MM.1S (cell line): ENCODE measurements around the gene OPRD1.
"Not testable (repeated sequence)": the region's sequence is repeated elsewhere in the genome, so short reads cannot be mapped to it uniquely, and the experiment has no call there.

Source experiments
- DNase-seq: peaks from one replicate; pipeline ENCODE4 v3.0.0-alpha.2; 2015
- H2AFZ ChIP-seq: fragments of 300-600 bp; sonication (generic); 2 replicates; pipeline ENCODE4 v1.6.0; 2016; ENCODE audit warnings: antibody characterized with exemption, low read length
- H3F3A ChIP-seq: fragments of 300-600 bp; sonication (generic); 2 replicates; pipeline ENCODE4 v1.6.1; 2016; ENCODE audit warnings: mild to moderate bottlenecking, antibody characterized with exemption, low read length, moderate library complexity, mixed read lengths; ENCODE audit not compliant: insufficient read depth
- H3K27ac ChIP-seq: fragments of 300-600 bp; sonication (generic); 2 replicates; pipeline ENCODE4 v1.5.1; 2016; ENCODE audit warnings: mild to moderate bottlenecking, low read length
- H3K27me3 ChIP-seq: fragments of 300-600 bp; sonication (generic); replicated peaks from 2 replicates; pipeline ENCODE4 v1.6.0; 2016; ENCODE audit warnings: low read length; ENCODE audit not compliant: insufficient read depth
- H3K36me3 ChIP-seq: fragments of 300-600 bp; sonication (generic); replicated peaks from 2 replicates; pipeline ENCODE4 v1.6.1; 2016; ENCODE audit warnings: mild to moderate bottlenecking, low read length, mixed read lengths; ENCODE audit not compliant: insufficient read depth
- H3K4me1 ChIP-seq: fragments of 300-600 bp; sonication (generic); 2 replicates; pipeline ENCODE4 v1.6.1; 2016; ENCODE audit warnings: low read length, mixed read lengths
- H3K4me2 ChIP-seq: fragments of 300-600 bp; sonication (generic); 2 replicates; pipeline ENCODE4 v1.6.0; 2016; ENCODE audit warnings: low read depth, low read length
- H3K4me3 ChIP-seq: fragments of 300-600 bp; sonication (generic); 2 replicates; pipeline ENCODE4 v1.5.1; 2016; ENCODE audit warnings: low read length, mixed read lengths
- H3K79me2 ChIP-seq: fragments of 300-600 bp; sonication (generic); 2 replicates; pipeline ENCODE4 v1.6.1; 2016; ENCODE audit warnings: mixed run types, low read length, mixed read lengths
- H3K9ac ChIP-seq: fragments of 300-600 bp; sonication (generic); 2 replicates; pipeline ENCODE4 v1.6.1; 2016; ENCODE audit warnings: low read length, mixed read lengths
- H3K9me2 ChIP-seq: fragments of 300-600 bp; sonication (generic); replicated peaks from 2 replicates; pipeline ENCODE4 v1.6.1; 2016; ENCODE audit warnings: mild to moderate bottlenecking, low read length, mixed read lengths; ENCODE audit not compliant: insufficient read depth
- H3K9me3 ChIP-seq: fragments of 300-600 bp; sonication (generic); replicated peaks from 2 replicates; pipeline ENCODE4 v1.6.1; 2016; ENCODE audit warnings: mild to moderate bottlenecking, low read length, mixed read lengths; ENCODE audit not compliant: insufficient read depth
- H4K20me1 ChIP-seq: fragments of 300-600 bp; sonication (generic); 2 replicates; pipeline ENCODE4 v1.6.1; 2016; ENCODE audit warnings: mild to moderate bottlenecking, low read length, moderate library complexity, mixed read lengths; ENCODE audit not compliant: insufficient read depth
- CTCF ChIP-seq: fragments of 300-600 bp; sonication (generic); IDR thresholded peaks from 2 replicates; pipeline ENCODE4 v1.5.1; 2016; ENCODE audit warnings: antibody characterized with exemption, low read length, mixed read lengths
- EZH2 ChIP-seq: fragments of 300-600 bp; sonication (generic); optimal IDR thresholded peaks from 2 replicates; pipeline ENCODE3; 2017; ENCODE audit warnings: low read depth, mild to moderate bottlenecking, antibody characterized with exemption, low read length, mixed read lengths
- EZH2phosphoT487 ChIP-seq: fragments of 300-600 bp; sonication (generic); IDR thresholded peaks from 2 replicates; pipeline ENCODE4 v1.6.1; 2018; ENCODE audit warnings: antibody characterized with exemption, low read length

OPRD1 gene

GRCh38 chr1:28845786-28846543, 34.0 kb downstream of the OPRD1 start:
- Histone ChIP-seq H2AFZ (peak overlapping the region; percentile 80), H3K27ac (no peak overlapping the region)

GRCh38 chr1:28847207-28847606, 35.2 kb downstream of the OPRD1 start:
- not testable (repeated sequence) for H2AFZ ChIP-seq, H4K20me1 ChIP-seq, H3K27me3 ChIP-seq, H3K4me1 ChIP-seq, H3K27ac ChIP-seq, DNase-seq, H3K36me3 ChIP-seq, H3K9me2 ChIP-seq, H3F3A ChIP-seq, H3K4me3 ChIP-seq, H3K79me2 ChIP-seq, H3K9me3 ChIP-seq, H3K9ac ChIP-seq, H3K4me2 ChIP-seq

More at GRCh38 chr1:28845786-28846543, 34.0 kb downstream of the OPRD1 start:
- no peaks in the 10 kb centered on the region for H3K27me3 ChIP-seq
- no peaks in the 10 kb centered on the region for H3K9me3 ChIP-seq
- H3K4me3 ChIP-seq = no peak overlapping the region
- peak overlapping the region; percentile 46; the same call in 1 of the 2 replicates for H3K4me2 ChIP-seq
- H3K9ac ChIP-seq = no peak overlapping the region
- no peaks in the 10 kb centered on the region for H3K79me2 ChIP-seq
- H3K36me3 ChIP-seq = no peaks in the 10 kb centered on the region
- no peak for TF ChIP-seq EZH2
- peak; percentile 49 for TF ChIP-seq CTCF
- no peak for TF ChIP-seq EZH2phosphoT487
- H3K4me1 ChIP-seq = no peaks in the 10 kb centered on the region; the same call in 1 of the 2 replicates
- H3K9me2 ChIP-seq = no peaks in the 10 kb centered on the region
- no peaks in the 10 kb centered on the region for H4K20me1 ChIP-seq
- peak; percentile 66 for DNase-seq
- no peaks in the 10 kb centered on the region for H3F3A ChIP-seq

GRCh38 chr1:28848416-28848815, 36.4 kb downstream of the OPRD1 start:
- Histone ChIP-seq H3K9ac (no peak overlapping the region), H4K20me1 (no peaks in the 10 kb centered on the region), H3F3A (no peaks in the 10 kb centered on the region), H3K27ac (no peak overlapping the region), H3K36me3 (no peaks in the 10 kb centered on the region), H3K4me1 (no peaks in the 10 kb centered on the region; the same call in 1 of the 2 replicates), H3K9me2 (no peaks in the 10 kb centered on the region), H3K27me3 (no peaks in the 10 kb centered on the region; the same call in 1 of the 2 replicates), H3K9me3 (no peaks in the 10 kb centered on the region), H3K4me2 (no peak overlapping the region), H3K4me3 (no peak overlapping the region), H3K79me2 (no peaks in the 10 kb centered on the region), H2AFZ (no peak overlapping the region)
- no peak for DNase-seq
- TF ChIP-seq EZH2phosphoT487 = no peak
- TF ChIP-seq EZH2 = no peak
- TF ChIP-seq CTCF = no peak

GRCh38 chr1:28853093-28853742, 41.2 kb downstream of the OPRD1 start:
- no peaks in the 10 kb centered on the region for H3K79me2 ChIP-seq
- no peak overlapping the region for H3K9ac ChIP-seq
- H2AFZ ChIP-seq = no peak overlapping the region
- no peaks in the 10 kb centered on the region for H4K20me1 ChIP-seq
- no peaks in the 10 kb centered on the region for H3K36me3 ChIP-seq
- H3K27ac ChIP-seq = no peak overlapping the region
- no peak overlapping the region for H3K4me3 ChIP-seq
- DNase-seq = no peak
- no peaks in the 10 kb centered on the region for H3F3A ChIP-seq
- no peaks in the 10 kb centered on the region; the same call in 1 of the 2 replicates for H3K27me3 ChIP-seq
- no peak for TF ChIP-seq EZH2phosphoT487
- TF ChIP-seq EZH2 = no peak
- no peak for TF ChIP-seq CTCF
- no peaks in the 10 kb centered on the region for H3K9me3 ChIP-seq
- no peaks in the 10 kb centered on the region for H3K9me2 ChIP-seq
- no peak overlapping the region for H3K4me2 ChIP-seq
- H3K4me1 ChIP-seq = no peaks in the 10 kb centered on the region

GRCh38 chr1:28854406-28854805, 42.4 kb downstream of the OPRD1 start:
- H3K9me3 ChIP-seq, DNase-seq, H2AFZ ChIP-seq, H3K4me3 ChIP-seq, H3K4me2 ChIP-seq, H4K20me1 ChIP-seq, H3K27me3 ChIP-seq, H3K36me3 ChIP-seq, H3K9me2 ChIP-seq, H3K9ac ChIP-seq, H3K27ac ChIP-seq, H3K4me1 ChIP-seq, H3F3A ChIP-seq, H3K79me2 ChIP-seq: not testable (repeated sequence)
